GM20431 (cell line): ENCODE results near the gene CAPZB.
"Not testable (repeated sequence)": the region's sequence is repeated elsewhere in the genome, so short reads cannot be mapped to it uniquely, and the experiment has no call there.

Experiments used
- in situ Hi-C: fragments of 300-500 bp; cut with MseI, MboI; formaldehyde crosslinking; loops from one replicate; pipeline ENCODE4 v1.15.0; 2020; ENCODE audit warnings: low sequenced_read_pairs; ENCODE audit not compliant: unreplicated experiment

CAPZB gene

DNA sequence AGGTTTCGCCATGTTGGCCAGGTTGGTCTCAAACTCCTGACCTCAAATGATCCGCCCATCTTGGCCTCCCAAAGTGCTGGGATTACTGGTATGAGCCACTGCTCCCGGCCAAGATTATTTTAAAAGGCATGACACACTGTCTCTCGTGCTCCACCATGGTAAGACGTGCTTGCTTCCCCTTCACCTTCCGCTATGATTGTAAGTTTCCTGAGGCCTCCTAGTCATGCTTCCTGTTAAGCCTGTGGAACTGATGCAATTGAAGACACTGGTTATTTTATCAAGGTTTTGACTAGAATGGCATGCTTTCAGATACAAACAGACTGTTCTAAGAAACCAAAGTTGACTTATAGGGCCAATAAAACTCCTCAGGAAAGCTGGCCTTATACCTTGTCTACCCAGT lies 16.9 kb upstream of the CAPZB start:
- in situ Hi-C loops, result not testable (repeated sequence)

DNA sequence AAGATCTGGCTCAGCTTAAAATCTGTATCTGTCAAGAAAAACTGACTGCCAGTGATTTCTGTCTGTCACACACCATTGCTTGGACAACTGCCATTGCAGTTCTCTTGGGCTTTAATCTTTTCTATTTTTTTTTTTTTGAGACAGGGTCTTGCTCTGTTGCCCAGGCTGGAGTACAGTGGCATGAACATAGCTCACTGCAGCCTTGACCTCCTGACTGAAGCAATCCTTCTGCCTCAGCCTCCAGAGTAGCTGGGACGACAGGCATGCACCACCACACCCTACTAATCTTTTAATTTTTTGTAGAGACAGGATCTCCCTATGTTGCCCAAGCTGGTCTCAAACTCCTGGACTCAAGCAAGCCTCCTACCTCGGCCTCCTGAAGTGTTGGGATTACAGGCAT lies 14.5 kb upstream of the CAPZB start:
- in situ Hi-C loops, result not testable (repeated sequence)

DNA sequence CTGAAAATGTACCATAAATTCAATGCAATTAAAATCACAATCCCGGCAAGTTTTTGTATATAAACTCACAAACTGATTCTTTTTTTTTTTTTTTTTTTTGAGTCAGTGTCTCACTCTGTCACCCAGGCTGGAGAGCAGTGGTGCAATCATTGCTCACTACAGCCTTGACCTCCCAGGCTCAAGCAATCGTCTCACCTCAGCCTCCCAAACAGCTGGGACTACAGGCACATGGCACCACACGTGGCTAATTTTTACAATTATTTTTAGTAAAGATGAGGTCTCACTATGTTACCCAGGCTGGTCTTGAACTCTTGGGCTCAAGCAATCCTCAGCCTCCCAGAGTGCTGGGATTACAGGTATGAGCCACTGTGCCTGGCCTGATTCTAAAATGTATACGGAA lies 12.1 kb upstream of the CAPZB start:
- in situ Hi-C loops, result not testable (repeated sequence)

DNA sequence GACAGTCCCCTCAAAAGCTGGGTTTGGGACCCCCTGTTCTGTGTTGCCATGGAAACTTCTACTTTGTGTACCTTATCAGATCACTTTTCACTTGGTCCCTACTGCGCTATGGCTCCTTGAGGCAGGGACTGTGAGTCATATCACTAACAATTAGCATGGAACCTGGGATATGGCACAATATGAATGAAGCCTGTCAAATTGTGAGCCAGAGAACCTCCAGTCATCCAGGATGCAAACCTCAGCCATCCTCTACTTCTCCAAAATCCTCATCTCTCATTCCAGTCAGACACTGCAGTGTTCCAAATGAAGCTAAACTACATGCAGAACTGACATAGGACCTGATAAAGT lies 11.2 kb upstream of the CAPZB start:
- in situ Hi-C loops, result no loop called here

DNA sequence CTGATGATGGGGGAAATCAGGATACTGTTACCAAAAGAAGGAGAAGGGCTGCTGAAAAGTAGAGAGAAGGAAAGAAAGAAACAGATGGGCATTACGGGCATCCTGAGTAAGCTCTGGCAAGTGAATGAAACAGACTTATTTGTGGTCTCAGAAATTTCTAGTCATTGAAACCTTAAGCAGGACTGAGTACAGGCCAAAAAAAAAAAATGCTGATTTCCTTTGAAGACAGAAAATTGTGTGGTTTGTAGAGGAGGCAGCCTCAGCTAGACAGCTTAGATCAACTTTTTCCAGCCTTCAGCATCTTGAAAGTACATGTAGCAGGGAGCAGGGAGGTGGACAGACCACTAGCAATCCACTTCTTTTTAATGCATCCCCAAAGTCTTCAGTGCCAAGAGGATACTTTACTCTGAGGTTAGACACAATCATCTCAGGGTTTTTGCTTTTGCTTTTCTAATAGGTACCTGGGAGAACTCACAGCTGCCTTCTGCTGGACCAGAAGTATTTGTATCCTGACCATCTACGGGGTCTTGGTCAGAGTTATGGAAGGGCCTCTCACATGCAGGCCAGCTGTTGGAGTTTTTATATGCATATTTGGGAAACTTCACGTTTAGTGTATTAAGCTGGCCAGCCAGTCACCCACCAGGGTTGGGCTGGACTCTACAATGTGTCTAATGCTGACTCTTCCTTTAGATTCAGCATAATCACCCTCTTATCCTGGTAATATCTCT lies 10.6 kb upstream of the CAPZB start:
- in situ Hi-C loops, result no loop called here

DNA sequence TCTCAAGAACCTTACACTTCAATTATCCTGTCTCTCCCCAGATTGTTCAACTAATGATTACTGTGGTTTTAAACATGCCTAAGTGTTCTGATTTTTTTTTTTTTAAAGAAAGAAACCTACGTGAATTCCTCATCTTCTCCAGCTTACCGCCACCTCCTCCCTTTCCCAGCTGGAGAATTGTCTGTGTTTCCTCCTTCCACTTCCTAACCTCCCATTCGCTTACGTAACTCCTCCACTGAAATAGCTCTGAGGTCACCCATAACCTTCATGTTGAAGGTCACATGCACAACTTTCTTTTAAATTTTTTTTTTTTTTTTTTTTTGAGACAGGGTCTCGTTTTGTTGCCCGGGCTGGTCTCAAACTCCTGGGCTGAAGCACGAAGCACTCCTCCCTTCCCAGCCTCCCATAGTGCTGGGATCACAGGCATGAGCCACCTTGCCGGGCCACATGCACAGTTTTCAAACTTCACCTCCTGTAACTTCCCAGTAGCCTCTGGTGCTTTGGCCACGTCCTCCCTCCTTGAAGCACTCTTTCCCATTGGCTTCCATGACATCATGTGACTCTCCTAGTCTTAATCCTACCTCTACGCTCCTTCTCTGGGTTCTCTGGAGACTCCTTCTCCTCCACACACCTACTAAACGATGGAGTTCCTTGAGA lies 9.8 kb upstream of the CAPZB start:
- in situ Hi-C loops, result no loop called here

DNA sequence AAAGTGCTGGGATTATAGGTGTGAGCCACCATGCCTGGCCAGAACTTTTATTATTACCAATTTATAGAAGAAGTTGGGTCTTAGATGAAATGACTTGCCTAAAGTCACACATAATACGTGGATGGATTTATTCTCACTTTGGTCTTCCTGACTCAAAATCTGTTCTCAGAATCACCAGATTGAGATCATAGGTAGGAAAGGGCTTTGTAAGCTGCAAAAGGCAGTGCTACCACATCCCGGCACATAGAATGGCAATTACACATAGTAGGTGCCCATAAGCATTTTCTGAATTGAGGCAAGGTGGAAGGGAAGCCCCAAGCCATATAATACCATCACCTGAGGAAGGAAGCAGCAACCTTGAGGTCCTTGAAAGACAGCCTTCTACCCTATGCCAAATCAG lies 8.2 kb upstream of the CAPZB start:
- in situ Hi-C loops, result no loop called here

DNA sequence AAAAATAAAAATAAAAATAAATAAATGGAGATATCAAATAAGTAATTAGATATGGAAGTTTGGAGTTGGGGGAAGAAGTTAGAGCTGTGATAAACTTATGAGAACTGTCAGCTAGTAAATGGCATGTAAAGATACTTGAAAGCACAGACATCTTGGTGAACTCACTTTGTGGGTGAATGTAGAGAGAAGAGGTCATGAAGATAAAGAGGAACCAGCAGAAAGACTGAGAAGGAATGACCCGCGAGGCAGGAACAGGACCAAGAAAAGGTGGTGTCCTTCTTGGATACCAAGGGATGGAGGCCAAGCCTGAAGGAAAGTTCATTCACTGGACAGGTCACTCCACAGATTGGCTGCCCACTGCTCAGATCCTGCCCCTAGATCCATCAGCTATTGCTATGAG lies 4.7 kb upstream of the CAPZB start:
- in situ Hi-C loops, result no loop called here

DNA sequence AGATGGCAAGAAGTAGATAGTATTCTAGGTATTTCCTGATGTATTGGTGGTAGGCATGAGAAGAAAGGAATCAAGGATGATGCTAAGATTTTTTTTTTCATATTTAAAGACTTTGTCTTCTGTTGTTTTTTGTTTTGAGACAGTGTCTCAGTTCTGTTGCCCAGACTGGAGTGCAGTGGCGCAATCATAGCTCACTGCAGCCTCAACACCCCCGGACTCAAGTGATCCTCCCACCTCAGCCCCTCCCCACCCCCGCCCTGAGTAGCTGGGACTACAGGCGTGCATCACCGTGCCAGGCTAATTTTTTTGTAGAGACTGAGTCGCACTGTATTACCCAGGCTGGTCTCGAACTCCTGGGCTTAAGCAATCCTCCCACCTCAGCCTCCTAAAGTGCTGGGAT lies 2.8 kb upstream of the CAPZB start:
- in situ Hi-C loops, result no loop called here

DNA sequence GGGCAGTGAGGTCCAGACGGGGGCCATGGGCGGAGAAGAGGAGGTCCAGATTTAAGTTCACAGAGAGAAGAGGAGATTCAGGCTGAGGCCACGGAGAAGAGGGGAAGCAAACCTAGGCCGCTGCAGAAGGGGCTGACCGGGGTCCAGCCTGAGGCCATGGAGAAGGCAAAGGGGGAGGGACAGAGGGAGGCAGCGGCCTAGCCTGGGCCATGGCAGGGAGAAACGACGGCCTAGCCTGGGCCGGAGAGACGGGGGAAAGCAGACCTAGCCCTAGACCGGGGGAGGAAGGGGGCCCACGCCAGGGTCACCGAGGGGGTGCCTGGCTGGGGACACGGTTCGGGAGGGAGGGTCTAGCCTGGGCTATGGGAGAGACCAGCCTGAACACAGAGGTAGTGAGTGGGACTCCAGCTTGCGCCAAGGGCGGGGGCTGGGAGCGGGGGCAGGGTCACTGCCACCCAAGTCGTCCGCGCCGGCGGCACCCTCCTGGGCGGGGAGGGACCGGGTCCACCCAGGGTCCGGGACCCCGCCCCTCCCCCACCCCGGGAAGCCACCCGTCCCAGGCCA lies 459 bp downstream of the CAPZB start:
- in situ Hi-C loops, result no loop called here

DNA sequence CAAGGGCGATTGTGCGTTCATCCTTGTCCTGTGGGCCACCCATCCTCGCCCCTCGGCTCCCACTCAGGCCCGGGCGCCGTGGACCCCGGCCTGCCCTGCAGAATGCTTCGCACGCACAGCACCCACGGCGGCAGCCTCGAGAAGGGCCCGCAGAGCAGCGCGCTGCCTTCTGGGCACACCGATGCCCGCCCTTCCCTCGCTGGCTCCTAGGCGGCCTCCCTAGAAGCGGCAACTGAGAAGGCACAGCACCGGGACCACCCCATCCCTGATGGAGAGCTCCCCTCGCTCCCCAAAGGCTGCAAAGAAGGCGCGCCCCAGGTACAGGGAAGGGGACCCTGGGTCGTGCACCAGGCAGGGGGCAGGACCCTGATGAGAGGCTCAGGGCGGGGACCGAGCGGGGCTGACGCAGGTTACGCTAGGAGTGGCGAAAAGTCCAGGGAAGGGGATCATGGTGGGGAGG lies 971 bp downstream of the CAPZB start:
- in situ Hi-C loops, result no loop called here

DNA sequence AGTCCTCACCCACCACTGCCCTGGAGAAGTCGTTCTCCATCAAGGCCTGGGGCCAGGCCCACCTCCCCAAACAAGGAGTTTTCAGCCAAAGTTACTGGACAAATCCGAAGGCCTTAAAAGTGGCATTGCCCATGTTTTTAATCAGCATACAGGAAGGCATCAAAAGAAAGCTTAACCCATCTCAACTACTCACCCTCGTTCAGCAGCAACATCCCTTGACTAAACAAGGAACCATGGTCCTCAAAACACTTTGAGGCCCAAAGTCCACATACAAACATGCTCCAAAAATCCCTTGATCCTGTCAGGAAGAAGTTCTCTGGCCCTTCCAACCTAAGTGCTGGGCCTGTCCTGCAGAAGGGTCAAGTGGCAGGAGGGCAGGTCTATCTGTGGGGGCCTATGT lies 1.6 kb downstream of the CAPZB start:
- in situ Hi-C loops, result no loop called here

DNA sequence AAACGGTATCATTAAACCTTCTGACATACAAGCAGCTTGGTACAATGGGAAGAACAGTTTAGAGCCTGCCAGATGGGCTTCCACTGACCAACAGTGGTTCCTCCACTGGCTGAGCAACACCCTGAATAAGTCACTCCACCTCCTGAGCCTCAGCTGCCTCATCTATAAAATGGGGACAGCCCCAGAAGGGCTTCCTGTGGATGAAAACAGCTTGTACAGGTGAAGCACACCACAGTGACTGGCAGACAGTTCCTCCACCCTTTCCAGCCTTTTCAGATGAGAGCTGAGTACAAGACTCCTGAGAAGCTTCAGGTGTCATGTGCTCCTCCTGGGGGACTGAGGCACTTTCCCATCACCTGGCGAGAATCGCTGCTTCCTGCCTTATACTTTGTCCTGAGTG lies 2.1 kb downstream of the CAPZB start:
- in situ Hi-C loops, result no loop called here

DNA sequence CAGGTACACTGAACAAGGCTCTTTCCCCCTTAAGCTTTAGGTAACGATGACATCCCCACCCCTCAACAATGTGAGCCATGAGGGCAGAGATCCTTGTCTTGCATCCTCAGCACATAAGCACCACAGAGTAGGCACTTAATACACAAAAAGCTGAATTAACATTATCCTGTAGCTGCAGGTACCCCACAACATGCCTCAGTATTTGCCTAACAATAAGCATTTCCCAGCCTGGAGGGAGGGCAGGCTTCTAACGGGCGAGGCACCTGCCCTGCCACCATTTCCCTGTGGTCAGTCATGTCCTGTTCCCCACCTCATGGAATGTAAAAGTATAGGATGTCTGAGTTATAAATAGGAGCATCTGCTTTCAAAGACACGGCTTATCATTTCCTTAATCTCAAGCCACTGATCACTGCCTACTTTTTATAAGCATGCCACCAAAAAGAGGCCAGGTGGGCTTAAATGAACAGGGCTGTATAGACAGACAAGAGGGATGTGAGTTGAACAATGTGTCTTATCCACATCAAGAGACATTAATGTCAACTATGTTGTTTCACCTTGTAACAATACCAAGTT lies 3.4 kb downstream of the CAPZB start:
- in situ Hi-C loops, result no loop called here

DNA sequence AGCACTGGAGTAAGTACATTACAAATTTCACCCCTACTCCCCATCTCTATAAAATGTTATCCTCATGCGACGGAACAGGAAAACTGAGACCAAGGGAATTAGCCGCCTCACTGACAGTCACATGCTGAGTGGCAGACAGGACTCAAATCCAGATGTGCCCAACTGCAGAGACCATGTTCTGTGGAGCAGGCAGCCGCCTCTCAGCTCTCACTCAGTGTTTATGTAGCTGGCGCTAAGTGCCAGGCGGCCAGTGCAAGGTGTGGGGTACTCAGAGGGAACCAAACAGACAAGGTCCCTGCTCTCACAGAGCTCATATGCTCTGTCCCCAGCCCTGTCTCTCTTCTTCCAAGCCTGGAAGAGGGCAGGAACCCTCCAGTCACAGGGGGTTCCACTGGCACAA lies 5.1 kb downstream of the CAPZB start:
- in situ Hi-C loops, result no loop called here

DNA sequence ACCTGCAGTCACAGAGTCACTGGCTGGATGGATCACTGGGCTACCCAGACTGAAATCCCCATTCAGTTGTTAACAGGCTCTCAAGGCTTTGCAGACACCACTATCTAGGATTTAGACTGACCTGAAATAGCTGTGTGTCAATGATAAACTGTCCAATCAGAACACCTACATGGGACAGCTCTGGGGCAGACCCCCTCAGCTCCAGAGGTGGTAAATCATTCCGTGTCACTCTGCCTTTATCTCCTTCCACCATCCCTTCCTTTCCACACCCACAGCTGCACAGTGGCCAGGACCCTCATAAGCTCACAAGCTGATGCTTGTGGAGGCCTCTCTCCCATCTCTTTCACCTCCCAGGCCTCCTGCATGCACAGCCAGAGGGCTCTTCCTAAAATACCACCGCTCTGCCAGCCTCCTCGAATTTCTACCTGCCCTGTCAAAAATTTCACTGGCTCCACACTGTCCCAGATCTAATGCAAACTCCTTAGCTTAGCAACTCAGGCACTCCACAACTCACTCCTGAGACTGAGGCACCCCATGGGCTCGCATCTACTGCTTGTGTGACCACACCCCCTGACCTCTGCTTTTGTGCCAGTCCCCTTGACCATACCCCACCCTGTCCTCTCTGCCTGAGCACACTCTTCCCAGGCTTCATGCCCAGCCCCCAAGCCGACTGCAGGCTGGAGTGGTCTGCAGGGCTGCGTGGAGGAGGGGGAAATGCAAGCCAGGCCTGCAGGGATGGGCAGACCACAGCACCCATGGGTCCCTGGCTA lies 5.8 kb downstream of the CAPZB start:
- in situ Hi-C loops, result no loop called here

DNA sequence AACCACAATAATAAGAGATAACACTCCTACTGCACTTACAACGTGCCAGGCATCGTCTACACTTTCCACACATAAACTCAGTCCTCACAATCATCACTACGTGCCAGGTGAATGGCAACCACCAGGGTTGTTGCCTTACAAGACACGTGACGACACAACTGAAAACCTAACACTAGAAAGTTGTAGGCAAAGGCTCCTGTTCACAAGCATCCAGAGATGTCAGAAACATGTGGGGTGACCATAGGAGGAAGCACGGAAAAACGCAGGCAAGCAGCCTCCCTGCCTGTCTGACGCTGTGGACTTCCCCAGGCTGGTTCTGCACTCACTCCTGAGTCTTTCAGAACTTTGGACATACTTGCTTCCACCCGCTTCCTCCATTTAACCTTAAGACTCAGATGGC lies 7.0 kb downstream of the CAPZB start:
- in situ Hi-C loops, result no loop called here

DNA sequence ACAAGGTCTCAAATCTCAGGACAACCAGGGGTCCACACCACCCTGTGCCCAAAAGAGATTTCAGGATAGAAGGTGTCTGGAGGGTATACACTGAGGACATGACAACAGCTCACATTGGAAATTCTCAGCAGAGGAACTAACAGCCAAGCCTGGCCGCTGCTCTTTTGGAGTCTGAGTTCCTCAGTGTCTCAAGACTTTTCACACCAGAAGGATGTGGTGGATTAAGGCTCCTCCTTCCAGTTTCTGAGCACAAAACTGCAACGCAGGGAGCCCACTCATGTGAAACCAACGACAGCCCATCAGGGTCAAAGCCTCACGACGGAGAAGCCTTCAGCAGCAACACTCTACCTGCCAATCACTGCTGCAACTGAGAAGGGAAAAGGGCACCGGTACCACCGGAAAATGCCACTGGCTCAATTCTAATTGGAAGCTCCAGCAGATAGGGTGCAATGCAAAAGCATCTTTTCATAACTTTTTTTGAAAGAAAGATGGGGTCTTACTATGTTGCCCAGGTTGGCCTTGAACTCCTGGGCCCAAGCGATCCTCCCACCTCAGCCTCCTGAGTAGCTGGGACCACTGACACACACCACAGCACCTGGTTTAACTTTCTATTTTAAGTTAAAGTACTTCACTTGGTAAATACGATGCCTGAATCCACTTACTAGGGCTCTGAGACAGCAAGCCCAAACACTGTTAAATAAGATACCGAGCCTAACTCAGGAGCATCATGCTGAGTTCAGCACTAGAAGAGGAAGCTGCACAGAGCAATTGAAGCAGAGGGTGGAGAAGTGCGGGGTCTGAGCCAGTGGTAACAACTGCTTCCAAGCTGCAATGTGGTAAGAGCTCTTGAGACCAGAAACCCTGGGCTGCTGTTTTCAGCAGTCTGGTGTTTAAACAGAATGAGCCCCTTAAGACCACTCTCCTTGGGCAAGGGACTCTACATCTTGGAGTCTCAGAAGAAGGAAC lies 7.8 kb downstream of the CAPZB start:
- in situ Hi-C loops, result no loop called here

DNA sequence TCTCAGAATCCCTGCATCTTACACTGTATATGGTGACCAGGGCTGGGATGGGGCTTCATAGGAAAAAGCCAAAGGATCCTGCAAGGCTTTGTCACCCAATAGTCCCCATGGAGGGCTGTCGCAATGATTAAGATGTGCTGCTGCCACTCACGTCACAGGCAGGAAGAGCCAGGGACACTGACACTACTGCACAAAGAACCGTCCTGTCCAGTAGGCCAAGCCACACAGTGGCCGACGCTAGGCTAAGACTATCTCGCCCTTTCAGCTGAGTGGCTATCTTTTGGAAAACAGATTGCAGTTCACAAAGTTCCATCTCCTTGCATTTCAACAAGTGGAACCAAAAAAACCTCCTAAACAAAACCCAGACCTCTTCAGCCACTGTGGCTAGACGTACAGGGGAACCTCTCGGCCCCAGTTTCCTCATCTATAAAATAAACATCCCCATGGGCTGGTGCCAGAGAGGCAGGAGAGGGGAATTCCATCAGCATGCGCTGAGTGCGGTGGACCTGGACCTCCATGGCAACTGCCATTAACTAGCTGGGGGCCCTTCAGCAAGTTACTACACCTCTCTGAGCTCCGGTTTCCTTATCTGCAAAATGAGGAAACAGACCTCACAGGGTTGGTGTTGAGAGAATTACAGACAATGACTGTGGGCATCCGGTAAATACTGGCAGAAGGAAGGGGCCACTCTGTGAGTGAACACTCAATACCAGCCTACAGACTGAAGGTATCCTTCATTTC lies 8.7 kb downstream of the CAPZB start:
- in situ Hi-C loops, result no loop called here
